GM18909 (cell line): ENCODE data around the gene VPS4B.
A peak's percentile ranks its signal among the peaks of the same experiment; 100 is the strongest.
"Not testable (repeated sequence)": the region's sequence is repeated elsewhere in the genome, so short reads cannot be mapped to it uniquely, and the experiment has no call there.

Experiments used
- ATAC-seq: cut with Tn5 transposase; IDR thresholded peaks from one replicate; pipeline ENCODE4 v1.9.1; 2021; ENCODE audit warnings: mild to moderate bottlenecking; ENCODE audit not compliant: unreplicated experiment, poor library complexity

The VPS4B gene

DNA sequence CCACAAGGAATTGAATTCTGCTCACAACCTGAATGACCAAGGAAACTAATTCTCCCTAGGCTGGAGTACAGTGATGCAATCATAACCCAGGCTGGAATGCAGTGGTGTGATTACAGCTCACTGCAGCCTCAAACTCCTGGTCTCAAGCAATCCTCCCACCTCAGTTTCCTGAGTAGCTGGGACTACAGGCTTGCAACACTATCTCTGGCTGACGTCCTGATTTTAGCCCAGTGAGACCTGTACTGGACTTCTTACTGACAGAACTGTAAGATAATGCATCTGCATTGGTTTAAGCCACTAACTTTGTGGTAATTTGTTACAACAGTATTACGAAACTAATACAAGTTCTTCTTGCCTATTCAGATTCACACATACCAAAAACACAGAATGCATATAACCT is 45.7 kb downstream of the VPS4B start:
- ATAC-seq, result no peak

GRCh38 chr18:63374540-63374939 is 47.7 kb downstream of the VPS4B start:
- ATAC-seq, result no peak

DNA sequence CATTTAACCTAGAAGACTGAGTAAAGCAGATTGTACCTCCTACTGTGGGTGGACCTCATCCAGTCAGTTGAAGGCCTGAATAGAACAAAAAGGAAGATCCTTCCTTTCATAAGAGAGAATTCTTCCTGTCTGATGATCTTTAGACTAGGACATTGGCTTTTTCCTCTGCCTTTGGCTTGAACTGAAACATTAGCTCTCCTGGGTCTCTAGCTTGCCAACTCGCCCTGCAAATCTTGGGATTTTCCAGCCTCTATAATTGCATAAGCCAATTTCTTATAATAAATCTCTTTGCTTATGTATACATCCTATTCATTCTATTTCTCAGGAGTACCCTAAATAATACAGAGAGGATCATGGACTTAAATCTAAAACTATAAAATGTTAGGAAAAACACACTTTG is 49.1 kb downstream of the VPS4B start:
- no peak for ATAC-seq

GRCh38 chr18:63368611-63369010 is 53.7 kb downstream of the VPS4B start:
- no peak for ATAC-seq

DNA sequence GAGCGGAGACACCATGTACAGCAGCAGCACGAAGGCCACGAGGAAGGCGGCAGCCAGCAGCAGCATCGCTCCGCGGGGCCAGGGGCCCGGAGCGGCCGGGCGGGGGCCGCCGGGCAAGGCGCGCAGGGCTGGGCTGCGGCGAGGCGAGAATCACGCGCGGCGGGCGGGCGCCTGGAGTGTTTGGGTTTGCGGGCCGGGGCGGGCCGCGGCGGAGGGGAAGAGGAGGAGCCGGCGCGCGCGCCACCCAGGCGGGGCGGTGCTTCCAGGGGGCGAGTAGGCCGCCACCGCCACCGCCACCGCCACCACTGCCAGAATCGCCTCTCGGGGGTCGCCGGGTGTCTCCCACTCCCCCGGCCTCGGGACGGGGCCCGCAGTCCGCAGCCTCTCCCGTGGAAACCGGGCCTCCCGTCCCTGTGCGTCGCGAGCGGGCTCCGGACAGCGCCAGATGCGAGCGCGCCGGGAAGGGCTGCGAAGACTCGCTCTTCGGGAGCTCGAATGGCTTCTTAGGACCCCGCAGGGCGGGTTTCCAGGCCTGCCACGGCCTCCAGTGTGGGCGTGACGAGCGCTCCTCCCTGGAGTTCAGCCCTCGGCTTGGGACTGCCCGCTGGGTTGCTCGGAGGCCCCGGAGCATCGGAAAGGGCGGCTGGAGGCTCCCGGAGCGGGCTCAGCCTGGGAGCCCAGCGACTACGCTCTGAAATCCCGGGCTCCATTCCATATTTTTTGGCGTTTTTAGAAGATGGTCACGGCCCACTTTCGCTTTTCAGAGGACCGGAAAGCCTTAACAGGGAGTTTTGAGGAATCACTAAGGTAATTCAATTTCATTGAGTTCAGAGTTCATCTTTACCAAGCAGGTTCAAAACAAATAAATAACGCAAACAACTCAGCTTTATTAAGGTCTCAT is 55.0 kb downstream of the VPS4B start, which contains the start of gene KDSR:
KDSR (minus strand) TSS at position 154 of the 901 bp plus-strand sequence; CDS start at position 66, 88 bp downstream.
- peak; percentile 88 for ATAC-seq

DNA sequence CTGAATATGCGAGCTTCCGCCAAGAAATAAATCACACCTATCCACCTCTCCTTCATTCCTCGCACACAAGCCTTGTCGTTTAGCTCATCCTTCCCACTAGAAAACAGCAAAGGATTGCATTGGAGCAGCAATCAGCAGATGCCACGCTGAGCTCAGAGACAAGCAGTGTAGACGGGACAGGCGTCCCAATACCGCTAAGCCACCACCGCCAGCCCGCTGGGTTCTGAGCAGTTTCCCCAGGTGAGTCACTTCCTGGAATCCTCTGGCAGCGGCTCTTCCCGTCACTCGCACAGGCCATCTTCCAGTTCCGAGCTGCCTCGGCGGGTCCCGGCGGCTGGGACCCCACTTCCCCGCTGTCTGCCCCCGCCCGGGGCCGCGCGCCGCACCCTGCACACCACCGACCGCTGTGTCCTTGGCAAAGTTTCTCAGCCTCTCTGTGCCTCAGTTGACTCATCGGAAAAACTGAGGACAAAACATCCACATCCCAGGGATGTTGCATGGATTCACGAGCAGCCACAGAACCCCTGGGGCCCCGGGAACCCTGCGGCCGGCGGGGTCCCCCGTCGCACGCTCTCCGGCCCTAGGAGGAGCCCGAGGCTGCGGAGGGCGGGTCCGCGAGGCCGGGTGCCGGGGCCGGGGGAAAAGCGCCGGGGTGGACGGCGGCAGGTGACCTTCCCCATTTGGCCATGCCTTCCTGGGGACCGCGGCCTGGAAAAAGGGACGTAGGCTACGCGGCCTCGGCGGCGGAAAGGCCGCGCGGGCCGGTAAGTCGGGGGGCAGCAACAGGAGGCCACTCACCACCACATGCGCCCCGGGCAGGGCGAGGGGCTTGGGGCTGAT is 55.8 kb downstream of the VPS4B start:
- peak; percentile 30 for ATAC-seq

- peak; percentile 3 for ATAC-seq
Measured at GRCh38 chr18:63365876-63366212, 56.4 kb downstream of the VPS4B start.

GRCh38 chr18:63363951-63364350 is 58.3 kb downstream of the VPS4B start:
- ATAC-seq, result no peak

- ATAC-seq, result not testable (repeated sequence)
Measured at GRCh38 chr18:63363420-63363819, 58.9 kb downstream of the VPS4B start.

- ATAC-seq, result no peak
Measured at GRCh38 chr18:63356272-63356896, 65.9 kb downstream of the VPS4B start.

DNA sequence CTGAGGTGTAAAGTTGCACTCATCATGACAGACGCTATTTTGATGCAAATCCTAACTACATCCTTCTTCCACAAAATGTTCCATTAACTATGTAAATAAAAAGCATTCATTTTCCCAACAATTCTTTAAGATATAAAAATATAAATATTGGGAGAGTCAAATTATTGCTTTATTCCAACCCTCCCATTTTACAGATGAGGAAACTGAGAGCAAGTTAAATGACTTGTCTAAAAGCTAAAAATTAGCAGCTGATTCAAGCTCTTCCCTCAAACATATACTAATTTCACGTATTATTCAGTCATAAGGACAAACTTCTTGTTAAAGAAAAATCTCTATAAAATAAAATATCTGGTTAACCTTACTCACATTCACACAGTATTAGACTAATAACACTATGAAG is 72.0 kb downstream of the VPS4B start:
- ATAC-seq, result no peak

DNA sequence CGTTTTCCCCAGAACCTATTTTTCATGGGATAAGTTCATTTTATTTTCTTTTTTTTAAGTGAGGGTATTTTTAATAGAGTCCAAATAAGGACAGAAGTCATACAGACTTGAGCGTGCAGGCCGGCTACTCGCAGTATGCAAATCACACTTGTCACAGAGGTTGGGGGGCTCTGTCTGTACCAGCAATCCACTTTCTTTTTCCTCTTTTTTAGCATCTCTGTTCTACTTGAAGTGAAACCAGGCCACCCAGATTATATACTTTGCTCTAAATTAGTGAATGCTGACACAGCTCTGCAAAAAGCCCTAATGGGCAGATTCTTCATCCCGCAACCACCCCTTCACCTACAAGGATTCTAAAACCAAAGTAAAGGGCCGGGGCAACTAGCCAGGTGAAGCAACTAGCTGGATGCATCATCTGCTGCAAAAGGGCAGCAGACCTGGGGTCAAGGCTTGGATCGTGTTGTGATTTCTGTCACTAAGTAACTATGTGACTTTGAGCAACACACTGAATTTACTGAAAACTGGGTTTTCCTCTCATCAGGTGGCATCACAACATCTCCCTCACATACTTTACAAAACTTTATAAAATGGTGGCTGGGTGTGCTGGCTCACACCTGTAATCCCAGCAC is 73.7 kb downstream of the VPS4B start:
- ATAC-seq, result peak; percentile 65

GRCh38 chr18:63346480-63347183 is 75.6 kb downstream of the VPS4B start:
- no peak for ATAC-seq

- no peak for ATAC-seq
Measured at GRCh38 chr18:63346031-63346430, 76.2 kb downstream of the VPS4B start.

DNA sequence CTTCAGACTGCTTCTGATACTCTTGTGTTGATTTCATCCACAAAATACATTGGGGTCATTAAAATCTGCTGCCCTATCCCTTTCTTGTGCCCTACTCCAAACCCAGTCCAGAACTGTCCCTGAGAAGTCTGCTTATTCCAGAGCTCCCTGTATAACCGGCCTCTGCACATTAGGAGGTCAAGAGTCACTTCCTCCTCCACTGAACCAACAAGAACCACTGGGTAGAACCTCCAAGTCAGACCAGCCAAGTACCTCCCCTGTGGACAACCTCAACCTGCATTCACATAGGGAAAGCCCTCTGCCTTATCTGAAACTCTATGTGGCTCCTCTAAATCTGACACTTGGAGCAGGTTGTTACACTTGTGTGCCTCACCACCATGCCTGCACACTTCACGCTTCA is 77.4 kb downstream of the VPS4B start:
- ATAC-seq, result no peak

DNA sequence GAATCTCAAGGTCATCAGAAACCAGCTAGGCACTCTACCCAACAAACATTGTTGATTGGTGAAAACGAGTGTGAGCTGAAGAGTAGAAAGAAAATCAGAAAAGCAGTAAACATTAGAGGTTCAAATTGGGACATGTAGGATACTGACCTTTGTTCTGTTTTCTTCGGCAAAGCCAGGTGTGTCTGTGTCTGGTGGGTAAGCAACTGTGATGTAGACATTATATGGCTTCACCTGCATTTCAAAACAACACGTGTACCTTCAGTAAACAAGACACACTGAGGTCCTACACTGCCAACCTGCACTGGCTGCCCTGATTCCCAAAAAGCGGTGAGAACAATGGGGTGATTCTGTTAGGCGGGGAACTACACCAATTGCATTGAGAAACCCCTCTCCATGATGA is 78.0 kb downstream of the VPS4B start:
- no peak for ATAC-seq

GRCh38 chr18:63342206-63342605 is 80.1 kb downstream of the VPS4B start:
- ATAC-seq, result no peak

DNA sequence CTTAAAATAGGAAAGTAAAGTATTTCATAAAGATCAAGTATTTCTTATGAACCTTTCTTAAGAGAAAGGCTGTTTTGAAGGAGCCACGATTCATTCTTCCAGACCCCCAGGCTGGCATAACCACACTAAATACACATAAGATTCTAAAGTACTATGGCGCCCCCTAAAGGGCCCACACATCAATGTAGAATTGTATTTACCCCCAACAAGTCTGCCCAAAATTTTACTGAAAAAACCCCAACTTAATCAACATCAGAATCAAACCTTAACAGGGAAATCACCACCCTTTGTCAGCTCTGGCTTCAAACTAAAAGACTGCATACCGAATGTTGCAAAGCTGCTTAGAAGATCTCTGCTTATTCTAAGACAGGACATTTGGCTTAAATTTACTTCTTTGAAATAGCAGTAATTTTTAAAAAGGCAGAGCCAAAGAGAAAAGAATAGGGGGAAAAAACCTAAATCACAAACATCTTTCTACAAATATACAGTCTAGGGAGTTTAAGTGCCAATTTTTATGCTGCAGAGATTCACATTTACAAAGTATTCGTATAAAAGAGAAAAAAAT is 82.3 kb downstream of the VPS4B start:
- ATAC-seq, result no peak
